NCI-H1092 (cell line): ENCODE measurements around the gene SIRPB1.
"Not testable (repeated sequence)": the region's sequence is repeated elsewhere in the genome, so short reads cannot be mapped to it uniquely, and the experiment has no call there.

Source experiments
- DNase-seq: peaks from one replicate; lab custom pipeline; 2025; lab: John Stamatoyannopoulos, UW

SIRPB1 gene

GRCh38 chr20:1619861-1620444 lies at the start of gene SIRPB1:
Gene SIRPB1, minus strand, starts transcription at chr20:1620009. Its CDS starts 65 bp downstream, at chr20:1619944.
- DNase-seq = no peak

- DNase-seq = no peak
These were observed 49.5 kb upstream of the SIRPB1 start for GRCh38 chr20:1669304-1669703.

GRCh38 chr20:1667502-1668085 lies 47.8 kb upstream of the SIRPB1 start:
- DNase-seq = no peak

- DNase-seq = no peak
These were observed 47.0 kb upstream of the SIRPB1 start for GRCh38 chr20:1666802-1667201.

- no peak for DNase-seq
These were observed 45.5 kb upstream of the SIRPB1 start for GRCh38 chr20:1665345-1665744.

GRCh38 chr20:1664911-1665310 lies 45.1 kb upstream of the SIRPB1 start:
- DNase-seq = no peak

GRCh38 chr20:1663917-1664316 lies 44.1 kb upstream of the SIRPB1 start:
- no peak for DNase-seq

- DNase-seq = no peak
These were observed 41.9 kb upstream of the SIRPB1 start for GRCh38 chr20:1661542-1662299.

- DNase-seq = no peak
These were observed 40.4 kb upstream of the SIRPB1 start for GRCh38 chr20:1660246-1660645.

- no peak for DNase-seq
These were observed 37.9 kb upstream of the SIRPB1 start, which contains the start of gene SIRPG for GRCh38 chr20:1657556-1658334. Gene SIRPG, minus strand, starts transcription at chr20:1657779. Its CDS starts 65 bp downstream, at chr20:1657714.

- no peak for DNase-seq
These were observed 37.0 kb upstream of the SIRPB1 start for GRCh38 chr20:1656844-1657243.

- DNase-seq = no peak
These were observed 35.2 kb upstream of the SIRPB1 start for GRCh38 chr20:1654996-1655395.

GRCh38 chr20:1652960-1653359 lies 33.2 kb upstream of the SIRPB1 start:
- no peak for DNase-seq

- DNase-seq = no peak
These were observed 32.3 kb upstream of the SIRPB1 start for GRCh38 chr20:1652104-1652503.

- DNase-seq = no peak
These were observed 31.7 kb upstream of the SIRPB1 start for GRCh38 chr20:1651268-1652058.

GRCh38 chr20:1648101-1648500 lies 28.3 kb upstream of the SIRPB1 start:
- no peak for DNase-seq

- DNase-seq = no peak
These were observed 27.2 kb upstream of the SIRPB1 start for GRCh38 chr20:1646975-1647431.

- DNase-seq = no peak
These were observed 24.5 kb upstream of the SIRPB1 start for GRCh38 chr20:1644101-1644962.

- not testable (repeated sequence) for DNase-seq
These were observed 18.8 kb upstream of the SIRPB1 start for GRCh38 chr20:1638643-1639042.

GRCh38 chr20:1637755-1638154 lies 17.9 kb upstream of the SIRPB1 start:
- DNase-seq = no peak

- DNase-seq = no peak
These were observed 17.4 kb upstream of the SIRPB1 start for GRCh38 chr20:1637226-1637625.
